T-helper 2 cell treated with Interferon-gamma antibody and Interleukin-4, amounts not matched to agents 5 μg/mL and 100 μg/mL, for 36 hours (primary cell): ENCODE measurements around the gene SUPT3H.
"Not testable (repeated sequence)": the region's sequence is repeated elsewhere in the genome, so short reads cannot be mapped to it uniquely, and the experiment has no call there.

Source experiments
- DNase-seq: peaks from one replicate; pipeline ENCODE4 v3.0.0; 2021; ENCODE audit warnings: low spot score
- H3K27ac Mint-ChIP-seq: one replicate; pipeline ENCODE4 v1.8.0; 2021; ENCODE audit warnings: mild to moderate bottlenecking, mixed read lengths
- H3K27me3 Mint-ChIP-seq: one replicate; pipeline ENCODE4 v1.8.0; 2021; ENCODE audit warnings: low read depth, mixed read lengths
- H3K36me3 Mint-ChIP-seq: one replicate; pipeline ENCODE4 v1.8.0; 2021; ENCODE audit warnings: low read depth, mixed read lengths
- H3K4me1 Mint-ChIP-seq: one replicate; pipeline ENCODE4 v1.8.0; 2021; ENCODE audit warnings: low read depth, mixed read lengths
- H3K4me3 Mint-ChIP-seq: one replicate; pipeline ENCODE4 v1.8.0; 2022; ENCODE audit warnings: mild to moderate bottlenecking, moderate library complexity, mixed read lengths
- H3K9me3 Mint-ChIP-seq: one replicate; pipeline ENCODE4 v1.8.0; 2021; ENCODE audit warnings: mixed read lengths

The SUPT3H gene

GRCh38 chr6:45185403-45186251 lies 192.1 kb downstream of the SUPT3H start:
- H3K4me3 Mint-ChIP-seq = no peak overlapping the region
- peak overlapping the region; percentile 11 for H3K27ac Mint-ChIP-seq
- H3K4me1 Mint-ChIP-seq = peaks cover 36% of the 10 kb centered on the region
- H3K27me3 Mint-ChIP-seq = no peaks in the 10 kb centered on the region
- peaks cover 16% of the 10 kb centered on the region for H3K36me3 Mint-ChIP-seq
- no peak for DNase-seq
- H3K9me3 Mint-ChIP-seq = peaks cover 13% of the 10 kb centered on the region

DNA sequence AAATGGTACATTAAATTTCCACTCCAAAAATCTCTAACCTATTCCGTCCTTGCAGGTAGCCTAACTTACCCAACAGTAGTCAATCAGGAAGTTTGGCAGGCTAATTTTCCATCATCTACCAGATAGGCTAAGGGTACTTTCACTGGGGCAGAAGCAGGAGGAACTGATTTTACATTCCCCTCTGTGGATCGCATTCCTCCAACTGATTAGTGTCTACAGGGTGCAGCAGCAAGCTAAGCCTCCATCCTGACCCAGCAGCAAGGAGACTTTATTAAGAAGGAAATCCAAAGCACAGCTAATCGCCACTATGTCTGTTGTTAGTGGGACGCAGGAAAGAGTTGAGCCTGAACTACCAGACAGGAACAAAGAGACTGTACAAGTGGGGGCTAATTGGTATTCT lies 192.8 kb downstream of the SUPT3H start:
- H3K27ac Mint-ChIP-seq = peak overlapping the region; percentile 11
- H3K36me3 Mint-ChIP-seq = peaks cover 16% of the 10 kb centered on the region
- H3K4me1 Mint-ChIP-seq = peaks cover 36% of the 10 kb centered on the region

DNA sequence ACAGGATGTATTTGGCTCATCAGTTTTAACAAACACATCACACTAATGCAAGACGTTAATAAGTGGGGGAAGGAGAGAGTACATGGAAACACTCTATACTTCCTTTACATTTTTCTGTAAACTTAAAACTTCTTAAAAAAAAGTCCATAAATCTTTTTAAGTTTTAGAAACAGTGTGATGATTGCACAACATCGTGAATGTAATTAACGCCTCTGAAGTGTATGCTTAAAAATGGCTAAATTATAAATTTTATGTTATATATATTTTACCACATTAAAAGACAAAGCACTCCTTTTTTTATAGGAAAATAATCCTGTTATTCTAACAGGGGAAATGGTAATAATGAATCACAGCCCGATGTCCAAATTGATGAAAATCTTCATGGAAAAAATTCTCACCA lies 193.7 kb downstream of the SUPT3H start:
- Mint-ChIP-seq H3K27me3 (no peaks in the 10 kb centered on the region), H3K36me3 (peaks cover 22% of the 10 kb centered on the region), H3K9me3 (peaks cover 8% of the 10 kb centered on the region), H3K4me1 (peaks cover 36% of the 10 kb centered on the region), H3K4me3 (no peak overlapping the region), H3K27ac (no peak overlapping the region)
- no peak for DNase-seq

More for the DNA sequence above, 192.8 kb downstream of the SUPT3H start:
- Mint-ChIP-seq H3K9me3 (peaks cover 8% of the 10 kb centered on the region), H3K4me3 (no peak overlapping the region), H3K27me3 (no peaks in the 10 kb centered on the region)
- no peak for DNase-seq

DNA sequence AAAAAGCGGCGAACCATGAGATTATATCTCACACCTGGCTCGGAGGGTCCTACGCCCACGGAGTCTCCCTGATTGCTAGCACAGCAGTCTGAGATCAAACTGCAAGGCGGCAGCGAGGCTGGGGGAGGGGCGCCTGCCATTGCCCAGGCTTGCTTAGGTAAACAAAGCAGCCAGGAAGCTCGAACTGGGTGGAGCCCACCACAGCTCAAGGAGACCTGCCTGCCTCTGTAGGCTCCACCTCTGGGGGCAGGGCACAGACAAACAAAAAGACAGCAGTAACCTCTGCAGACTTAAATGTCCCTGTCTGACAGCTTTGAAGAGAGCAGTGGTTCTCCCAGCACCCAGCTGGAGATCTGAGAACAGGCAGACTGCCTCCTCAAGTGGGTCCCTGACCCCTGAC lies 201.4 kb downstream of the SUPT3H start:
- H3K27ac Mint-ChIP-seq, DNase-seq, H3K27me3 Mint-ChIP-seq, H3K9me3 Mint-ChIP-seq, H3K4me3 Mint-ChIP-seq: not testable (repeated sequence)
- Mint-ChIP-seq H3K36me3 (peaks cover 18% of the 10 kb centered on the region), H3K4me1 (peaks cover 14% of the 10 kb centered on the region)

DNA sequence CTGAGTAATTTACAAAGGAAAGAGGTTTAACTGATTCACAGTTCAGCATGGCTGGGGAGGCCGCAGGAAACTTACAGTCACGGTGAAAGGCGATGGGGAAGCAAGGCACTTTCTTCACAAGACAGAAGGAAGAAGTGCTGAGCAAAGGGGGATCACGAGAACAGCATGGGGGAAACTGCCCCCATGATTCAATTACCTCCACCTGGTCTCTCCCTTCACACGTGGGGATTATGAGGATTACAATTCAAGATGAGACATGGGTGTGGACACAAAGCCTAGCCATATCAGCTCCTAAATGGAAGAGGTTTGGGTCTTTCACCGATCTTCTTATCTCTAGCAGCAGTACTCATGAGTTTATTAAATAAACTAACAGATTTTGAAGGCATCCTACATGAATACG lies 202.5 kb downstream of the SUPT3H start:
- H3K27ac Mint-ChIP-seq = no peak overlapping the region
- no peaks in the 10 kb centered on the region for H3K27me3 Mint-ChIP-seq
- H3K9me3 Mint-ChIP-seq = peaks cover 4% of the 10 kb centered on the region
- peaks cover 18% of the 10 kb centered on the region for H3K36me3 Mint-ChIP-seq
- no peak for DNase-seq
- H3K4me1 Mint-ChIP-seq = peaks cover 19% of the 10 kb centered on the region
- H3K4me3 Mint-ChIP-seq = no peak overlapping the region

DNA sequence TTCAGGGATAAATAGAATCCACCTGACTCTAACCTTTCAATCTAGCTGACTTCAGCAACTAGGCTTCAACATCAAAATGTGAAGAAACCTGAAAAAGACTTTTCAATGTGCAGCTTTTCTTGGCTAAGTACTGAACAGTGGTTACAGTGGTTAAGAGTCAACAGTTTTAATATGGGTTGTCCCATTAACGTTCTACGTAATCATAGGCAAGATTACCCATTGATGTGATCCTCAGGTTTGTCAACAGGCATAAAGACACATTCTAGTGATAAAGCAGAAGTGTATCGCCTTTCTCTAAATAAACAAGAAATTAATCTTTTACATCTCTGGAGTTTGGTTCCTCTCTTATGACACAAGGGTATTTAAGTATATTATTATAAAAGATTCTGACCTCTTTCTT lies 203.7 kb downstream of the SUPT3H start:
- DNase-seq = no peak
- Mint-ChIP-seq H3K4me3 (no peak overlapping the region), H3K27ac (no peak overlapping the region), H3K27me3 (no peaks in the 10 kb centered on the region), H3K36me3 (peaks cover 12% of the 10 kb centered on the region), H3K4me1 (peaks cover 21% of the 10 kb centered on the region), H3K9me3 (peaks cover 4% of the 10 kb centered on the region)

- Mint-ChIP-seq H3K4me3 (no peak overlapping the region), H3K4me1 (peaks cover 23% of the 10 kb centered on the region), H3K27me3 (no peaks in the 10 kb centered on the region), H3K9me3 (peaks cover 4% of the 10 kb centered on the region), H3K27ac (no peak overlapping the region), H3K36me3 (peaks cover 11% of the 10 kb centered on the region)
- DNase-seq = no peak
Observed at GRCh38 chr6:45171380-45171779, 206.4 kb downstream of the SUPT3H start.

DNA sequence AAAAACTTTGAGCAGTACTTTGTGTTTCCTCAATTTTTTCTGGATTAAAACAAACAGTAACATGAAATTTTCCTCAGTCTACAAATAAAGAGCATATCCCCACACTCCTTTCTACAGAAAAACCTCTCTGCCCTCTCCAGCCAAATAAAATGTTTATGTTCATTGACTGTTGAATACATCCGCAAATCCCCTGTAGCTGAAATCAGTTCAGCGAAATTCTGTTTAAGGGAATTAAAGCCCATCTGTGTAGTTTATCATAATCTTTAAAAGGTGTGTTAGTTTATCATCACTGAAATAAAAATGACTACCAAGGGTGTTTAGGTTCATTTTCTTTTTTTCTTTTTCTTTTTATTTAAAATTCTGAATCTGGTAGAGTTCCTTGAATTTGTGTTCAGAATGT lies 207.4 kb downstream of the SUPT3H start:
- no peaks in the 10 kb centered on the region for H3K27me3 Mint-ChIP-seq
- no peak overlapping the region for H3K4me3 Mint-ChIP-seq
- H3K27ac Mint-ChIP-seq = no peak overlapping the region
- H3K4me1 Mint-ChIP-seq = peaks cover 23% of the 10 kb centered on the region
- peaks cover 3% of the 10 kb centered on the region for H3K9me3 Mint-ChIP-seq
- H3K36me3 Mint-ChIP-seq = peaks cover 13% of the 10 kb centered on the region
- no peak for DNase-seq

GRCh38 chr6:45169815-45170214 lies 207.9 kb downstream of the SUPT3H start:
- Mint-ChIP-seq H3K9me3 (no peaks in the 10 kb centered on the region), H3K4me3 (no peak overlapping the region), H3K27ac (no peak overlapping the region), H3K27me3 (no peaks in the 10 kb centered on the region), H3K36me3 (peaks cover 10% of the 10 kb centered on the region), H3K4me1 (peaks cover 23% of the 10 kb centered on the region)
- DNase-seq = no peak

DNA sequence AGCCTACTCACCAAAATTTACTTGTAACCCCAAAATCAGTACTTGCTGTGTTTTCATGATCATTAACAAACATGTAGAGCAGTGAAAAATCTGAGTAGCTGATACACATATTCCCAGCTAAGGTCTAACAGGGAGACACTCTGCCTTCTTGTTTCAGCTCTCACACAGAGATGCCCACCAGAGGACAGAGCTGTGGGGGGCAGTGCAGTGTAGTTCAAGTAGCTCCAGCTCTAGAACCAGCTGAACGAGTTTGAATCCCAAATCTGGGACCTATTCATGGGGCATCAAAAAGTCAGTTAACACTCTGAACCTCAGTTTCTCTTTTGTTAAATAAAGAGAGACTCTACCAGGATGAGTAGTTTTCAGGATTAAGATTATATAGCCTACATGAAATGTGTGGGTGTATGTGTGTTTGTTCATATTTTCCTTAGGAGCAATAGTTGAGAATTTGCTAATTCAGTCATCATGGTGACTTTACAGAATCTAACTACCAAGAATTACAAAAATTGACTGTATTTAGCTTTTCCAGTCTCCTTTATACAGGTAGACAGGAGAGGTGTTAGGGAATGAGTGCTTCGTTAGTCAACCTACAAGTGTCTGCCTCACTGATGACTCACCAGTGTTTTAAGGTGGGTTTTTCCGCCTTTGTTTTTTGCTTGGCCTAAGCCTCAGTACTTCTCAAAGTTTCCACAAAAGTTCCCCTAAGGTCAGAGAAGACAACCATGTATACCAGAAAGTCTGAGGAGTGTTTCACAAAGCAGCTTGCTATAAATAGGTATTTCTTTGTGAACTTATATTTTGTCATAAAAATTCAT lies 213.6 kb downstream of the SUPT3H start:
- Mint-ChIP-seq H3K4me3 (peak overlapping the region; percentile 19), H3K27me3 (no peaks in the 10 kb centered on the region), H3K27ac (peak overlapping the region; percentile 73), H3K9me3 (peaks cover 22% of the 10 kb centered on the region), H3K4me1 (peaks cover 30% of the 10 kb centered on the region), H3K36me3 (peaks cover 27% of the 10 kb centered on the region)
- DNase-seq = peak; percentile 71

DNA sequence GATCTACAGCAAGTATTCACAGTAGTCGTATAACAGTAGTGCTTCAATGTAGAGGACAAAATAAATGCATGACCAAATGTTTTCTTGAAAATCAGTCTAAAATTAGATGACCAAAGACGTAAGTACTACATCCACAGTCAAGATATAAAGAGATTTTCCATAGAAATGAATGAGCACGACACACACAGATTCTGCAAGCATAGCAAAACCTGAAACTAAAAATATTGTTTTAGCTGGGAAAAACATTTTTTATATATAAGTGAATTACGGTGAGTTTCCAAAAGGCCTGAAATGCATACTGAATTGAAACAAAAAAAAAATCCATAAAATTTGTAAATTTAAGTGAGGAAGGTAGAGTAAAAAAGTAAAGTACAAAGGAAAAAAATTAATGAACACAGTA lies 217.4 kb downstream of the SUPT3H start:
- no peaks in the 10 kb centered on the region for H3K27me3 Mint-ChIP-seq
- peaks cover 32% of the 10 kb centered on the region for H3K9me3 Mint-ChIP-seq
- H3K36me3 Mint-ChIP-seq = peaks cover 30% of the 10 kb centered on the region
- DNase-seq = no peak
- no peak overlapping the region for H3K27ac Mint-ChIP-seq
- H3K4me1 Mint-ChIP-seq = peaks cover 37% of the 10 kb centered on the region
- H3K4me3 Mint-ChIP-seq = no peak overlapping the region

DNA sequence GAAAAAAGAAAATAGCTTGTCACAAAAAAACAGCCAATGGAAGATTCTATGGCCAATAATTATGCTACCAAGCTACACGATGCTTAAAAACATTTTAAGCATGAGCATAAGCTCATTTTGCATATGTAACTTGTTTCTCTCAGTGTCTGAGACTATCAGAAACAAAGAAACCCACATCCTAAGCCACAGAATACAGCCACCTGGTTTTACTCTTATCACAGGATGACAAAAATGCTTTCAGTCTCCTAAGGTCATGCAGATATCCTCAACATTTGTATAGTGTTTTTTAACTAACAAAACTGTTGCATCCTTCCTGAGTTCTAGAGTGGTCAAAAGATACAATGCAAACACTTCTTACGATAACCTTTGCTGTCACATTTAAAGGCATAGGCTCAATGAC lies 221.7 kb downstream of the SUPT3H start:
- DNase-seq = peak; percentile 57
- peak overlapping the region; percentile 35 for H3K4me3 Mint-ChIP-seq
- H3K27ac Mint-ChIP-seq = peak overlapping the region; percentile 83
- H3K27me3 Mint-ChIP-seq = no peaks in the 10 kb centered on the region
- H3K9me3 Mint-ChIP-seq = peaks cover 50% of the 10 kb centered on the region
- H3K36me3 Mint-ChIP-seq = peaks cover 45% of the 10 kb centered on the region
- H3K4me1 Mint-ChIP-seq = peaks cover 35% of the 10 kb centered on the region

GRCh38 chr6:45155341-45155894 lies 222.3 kb downstream of the SUPT3H start:
- Mint-ChIP-seq H3K9me3 (peaks cover 44% of the 10 kb centered on the region), H3K27ac (peak overlapping the region; percentile 83), H3K27me3 (no peaks in the 10 kb centered on the region), H3K4me3 (no peak overlapping the region), H3K4me1 (peaks cover 30% of the 10 kb centered on the region), H3K36me3 (peaks cover 40% of the 10 kb centered on the region)
- DNase-seq = no peak

DNA sequence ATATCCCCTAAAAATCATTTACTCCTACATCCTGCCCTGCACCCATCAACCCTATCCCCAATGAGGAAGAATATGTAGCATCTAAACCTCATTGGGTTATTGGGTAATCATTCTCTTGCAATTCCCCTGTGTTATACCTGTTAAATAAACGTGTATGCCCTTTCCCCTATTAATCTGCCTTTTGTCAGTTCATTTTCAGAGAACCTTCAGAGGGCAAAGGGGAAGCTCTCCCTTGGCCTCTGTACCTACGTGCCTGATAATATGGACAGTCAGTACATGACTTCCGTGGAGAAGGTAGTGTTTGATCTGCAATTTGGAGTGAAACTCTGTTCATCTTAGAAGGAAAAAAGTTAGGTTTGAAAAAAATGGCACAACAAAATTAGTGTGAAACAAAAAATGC lies 223.1 kb downstream of the SUPT3H start:
- H3K27ac Mint-ChIP-seq = no peak overlapping the region
- no peaks in the 10 kb centered on the region for H3K27me3 Mint-ChIP-seq
- H3K36me3 Mint-ChIP-seq = peaks cover 35% of the 10 kb centered on the region
- DNase-seq = no peak
- peaks cover 39% of the 10 kb centered on the region for H3K9me3 Mint-ChIP-seq
- H3K4me3 Mint-ChIP-seq = no peak overlapping the region
- peaks cover 30% of the 10 kb centered on the region for H3K4me1 Mint-ChIP-seq
